ENCODE results near the gene HEY2.
"Not testable (repeated sequence)": the region's sequence is repeated elsewhere in the genome, so short reads cannot be mapped to it uniquely, and the experiment has no call there.

Gene HEY2

GRCh38 chr6:125749173-125749864 lies at the start of gene HEY2:
Gene HEY2 (plus strand): TSS chr6:125749632. CDS start chr6:125749777, 145 bp downstream.
- DNase-seq (ENCODE audit: low spot score): peak; percentile 94

- no peak for DNase-seq (ENCODE audit: low spot score)
Observed at GRCh38 chr6:125700581-125701353, 48.7 kb upstream of the HEY2 start.

- no peak for DNase-seq (ENCODE audit: low spot score)
Observed at GRCh38 chr6:125701354-125701668, 48.1 kb upstream of the HEY2 start.

GRCh38 chr6:125703882-125704281 lies 45.5 kb upstream of the HEY2 start:
- DNase-seq (ENCODE audit: low spot score): not testable (repeated sequence)

- DNase-seq (ENCODE audit: low spot score): no peak
Observed at GRCh38 chr6:125707615-125708243, 41.7 kb upstream of the HEY2 start.

GRCh38 chr6:125711013-125711675 lies 38.3 kb upstream of the HEY2 start:
- DNase-seq (ENCODE audit: low spot score): no peak

GRCh38 chr6:125714441-125715090 lies 34.9 kb upstream of the HEY2 start:
- peak; percentile 11 for DNase-seq (ENCODE audit: low spot score)

GRCh38 chr6:125717120-125717731 lies 32.2 kb upstream of the HEY2 start:
- peak; percentile 14 for DNase-seq (ENCODE audit: low spot score)

GRCh38 chr6:125718109-125718508 lies 31.3 kb upstream of the HEY2 start:
- no peak for DNase-seq (ENCODE audit: low spot score)

GRCh38 chr6:125722886-125723285 lies 26.5 kb upstream of the HEY2 start:
- DNase-seq (ENCODE audit: low spot score): no peak

GRCh38 chr6:125727216-125727615 lies 22.2 kb upstream of the HEY2 start:
- DNase-seq (ENCODE audit: low spot score): no peak

GRCh38 chr6:125728739-125729138 lies 20.7 kb upstream of the HEY2 start:
- no peak for DNase-seq (ENCODE audit: low spot score)

- DNase-seq (ENCODE audit: low spot score): no peak
Observed at GRCh38 chr6:125729983-125730382, 19.4 kb upstream of the HEY2 start.

GRCh38 chr6:125732398-125732797 lies 17.0 kb upstream of the HEY2 start:
- peak; percentile 35 for DNase-seq (ENCODE audit: low spot score)

- no peak for DNase-seq (ENCODE audit: low spot score)
Observed at GRCh38 chr6:125733516-125734300, 15.7 kb upstream of the HEY2 start.

- no peak for DNase-seq (ENCODE audit: low spot score)
Observed at GRCh38 chr6:125738276-125738675, 11.2 kb upstream of the HEY2 start.

- DNase-seq (ENCODE audit: low spot score): no peak
Observed at GRCh38 chr6:125739364-125739763, 10.1 kb upstream of the HEY2 start.

GRCh38 chr6:125741336-125741735 lies 8.1 kb upstream of the HEY2 start:
- no peak for DNase-seq (ENCODE audit: low spot score)

- no peak for DNase-seq (ENCODE audit: low spot score)
Observed at GRCh38 chr6:125742024-125742423, 7.4 kb upstream of the HEY2 start.

- no peak for DNase-seq (ENCODE audit: low spot score)
Observed at GRCh38 chr6:125742464-125743120, 6.8 kb upstream of the HEY2 start.

Data from NAMALWA (cell line).